GM19023 (cell line): ENCODE data around the gene HK1.
"Not testable (repeated sequence)": the region's sequence is repeated elsewhere in the genome, so short reads cannot be mapped to it uniquely, and the experiment has no call there.

Experiments used
- ATAC-seq: cut with Tn5 transposase; IDR thresholded peaks from one replicate; pipeline ENCODE4 v1.9.1; 2021; ENCODE audit warnings: mild to moderate bottlenecking, moderate library complexity; ENCODE audit not compliant: unreplicated experiment

Gene HK1

DNA sequence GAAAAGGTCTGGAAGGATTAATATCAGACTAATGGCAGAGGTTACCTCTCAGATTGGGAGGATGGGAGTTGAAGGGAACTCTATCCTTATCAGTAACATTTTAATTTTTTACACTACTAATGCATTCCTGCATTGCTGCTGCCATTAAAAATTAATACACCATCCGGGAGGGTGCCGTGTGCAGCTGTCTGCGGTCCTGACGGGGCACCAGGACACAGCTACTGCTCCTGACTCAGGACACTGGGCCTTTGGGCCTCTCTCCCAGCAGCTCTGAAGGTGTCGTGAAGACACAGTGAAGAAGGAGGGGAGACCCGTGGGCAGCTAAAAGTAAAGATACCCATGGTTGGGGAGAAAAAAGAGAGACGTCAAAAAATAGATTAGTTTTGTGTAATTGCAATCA is 23.4 kb upstream of the HK1 start:
- ATAC-seq, result no peak

DNA sequence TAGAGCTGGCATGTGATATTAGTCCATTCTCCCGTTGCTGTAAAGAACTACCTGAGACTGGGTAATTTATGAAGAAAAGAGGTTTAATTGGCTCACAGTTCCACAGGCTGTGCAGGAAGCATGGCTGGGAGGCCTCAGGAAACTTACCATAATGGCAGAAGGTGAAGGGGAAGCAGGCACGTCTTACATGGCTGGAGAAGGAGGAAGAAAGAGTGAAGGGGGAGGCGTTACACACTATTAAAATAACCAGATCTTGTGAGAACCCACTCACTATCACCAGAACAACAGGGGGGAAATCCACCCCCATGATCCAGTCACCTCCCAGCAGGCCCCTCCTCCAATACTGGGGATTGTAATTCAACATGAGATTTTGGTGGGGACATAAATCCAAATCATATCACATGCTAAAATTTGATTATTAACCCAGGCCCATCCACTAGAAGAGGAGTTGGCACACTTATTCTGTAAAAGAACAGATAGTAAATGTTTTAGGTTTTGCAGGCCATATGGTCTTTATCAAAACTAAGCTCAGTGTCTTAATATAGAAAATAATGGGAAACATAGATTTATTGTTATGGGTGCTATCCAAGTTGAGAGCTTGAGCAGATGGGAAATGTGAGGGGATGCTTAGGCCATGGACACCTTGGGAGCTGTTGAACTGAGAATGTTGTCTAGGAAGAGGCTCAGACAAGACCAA is 18.6 kb upstream of the HK1 start:
- ATAC-seq, result no peak

DNA sequence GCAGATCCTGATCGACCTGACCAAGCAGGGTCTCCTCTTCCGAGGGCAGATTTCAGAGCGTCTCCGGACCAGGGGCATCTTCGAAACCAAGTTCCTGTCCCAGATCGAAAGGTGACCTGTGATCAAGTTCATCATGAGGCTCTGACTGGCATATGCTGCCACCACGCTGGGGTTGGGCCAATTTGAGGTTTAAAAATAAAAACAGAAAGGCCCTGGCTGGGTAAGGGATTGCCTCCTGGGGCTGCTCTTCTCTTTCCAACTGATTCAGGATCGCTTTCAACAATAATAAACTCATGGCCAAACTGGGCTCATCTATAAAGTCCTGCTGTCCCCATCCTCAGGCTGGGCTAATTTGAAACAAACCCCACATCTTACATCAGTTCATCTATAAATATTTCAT is 17.1 kb upstream of the HK1 start:
- ATAC-seq, result no peak

DNA sequence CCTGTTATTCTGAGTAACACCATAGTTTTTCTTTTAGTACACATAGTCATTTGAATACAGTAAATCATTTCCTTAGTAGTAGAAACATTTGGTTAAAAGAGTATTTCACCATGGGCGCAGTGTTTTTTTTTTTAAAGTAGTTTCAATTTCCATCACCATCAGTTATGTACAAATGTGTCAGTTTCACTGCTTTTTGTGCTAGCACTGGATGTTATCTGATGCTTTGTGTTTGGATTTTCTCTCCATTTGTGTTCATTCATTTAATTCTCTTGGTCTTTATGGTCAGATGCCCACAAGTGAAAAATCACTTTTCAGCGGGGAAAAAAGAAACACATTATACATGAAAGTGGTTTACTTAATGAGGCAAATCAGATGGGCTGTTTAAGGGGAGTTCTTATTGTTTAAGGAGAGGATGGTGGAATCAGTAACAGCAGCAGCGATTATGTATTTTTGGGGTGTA is 16.0 kb upstream of the HK1 start:
- ATAC-seq, result no peak

DNA sequence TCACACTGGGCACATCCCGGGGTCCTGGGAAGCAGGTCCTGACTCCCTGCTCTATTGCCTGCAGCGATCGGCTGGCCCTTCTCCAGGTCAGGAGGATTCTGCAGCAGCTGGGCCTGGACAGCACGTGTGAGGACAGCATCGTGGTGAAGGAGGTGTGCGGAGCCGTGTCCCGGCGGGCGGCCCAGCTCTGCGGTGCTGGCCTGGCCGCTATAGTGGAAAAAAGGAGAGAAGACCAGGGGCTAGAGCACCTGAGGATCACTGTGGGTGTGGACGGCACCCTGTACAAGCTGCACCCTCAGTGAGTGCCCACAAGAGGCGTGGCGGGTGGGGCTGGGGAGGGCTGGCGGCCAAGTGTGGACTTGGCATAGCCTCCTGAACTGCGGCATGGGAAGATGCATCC is 12.8 kb upstream of the HK1 start:
- no peak for ATAC-seq

DNA sequence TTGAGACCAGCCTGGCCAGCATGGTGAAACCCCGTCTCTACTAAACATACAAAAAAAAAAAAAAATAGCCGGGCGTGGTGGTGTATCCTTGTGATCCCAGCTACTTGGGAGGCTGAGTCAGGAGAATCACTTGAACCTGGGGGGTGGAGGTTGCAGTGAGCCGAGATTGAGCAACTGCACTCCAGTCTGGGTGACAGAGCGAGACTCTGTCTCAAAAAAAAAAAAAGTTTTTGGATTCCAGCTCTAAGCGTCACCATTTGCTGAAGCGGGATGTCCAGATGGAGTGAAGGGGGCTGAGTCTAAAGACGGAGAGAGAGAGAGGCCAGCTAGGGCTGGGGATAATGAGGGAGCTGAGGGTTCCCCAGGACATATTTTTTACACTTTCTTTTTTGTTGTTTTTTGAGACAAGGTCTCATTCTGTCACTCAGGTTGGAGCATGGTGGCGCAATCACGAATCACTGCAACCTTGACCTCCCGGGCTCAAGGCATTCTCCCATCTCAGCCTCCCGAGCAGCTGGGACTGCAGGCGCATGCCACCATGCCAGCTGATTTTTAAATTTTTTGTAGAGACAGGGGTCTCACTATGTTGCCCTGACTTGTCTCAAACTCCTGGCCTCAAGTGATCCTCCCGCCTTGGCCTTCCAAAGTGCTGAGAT is 9.4 kb upstream of the HK1 start:
- ATAC-seq, result no peak

DNA sequence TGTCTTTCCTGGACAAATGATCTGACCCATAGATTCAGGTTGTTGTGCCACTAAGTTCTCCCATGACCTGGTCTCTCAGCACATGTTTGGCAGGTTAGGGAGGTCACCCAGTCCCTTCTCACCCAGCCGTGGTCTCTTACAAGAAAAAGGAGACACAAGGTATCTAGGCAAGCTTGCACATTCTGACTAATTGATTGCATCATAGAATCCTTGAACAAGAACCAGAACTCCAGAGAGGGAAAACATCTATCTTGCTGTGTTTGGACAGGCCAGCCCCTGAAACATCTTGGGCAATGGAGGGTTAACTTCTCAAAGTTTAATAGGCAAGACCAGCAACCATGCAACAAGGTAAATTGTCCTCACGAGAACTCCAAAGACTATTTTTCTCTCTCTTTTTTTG is 8.5 kb upstream of the HK1 start:
- ATAC-seq, result no peak

DNA sequence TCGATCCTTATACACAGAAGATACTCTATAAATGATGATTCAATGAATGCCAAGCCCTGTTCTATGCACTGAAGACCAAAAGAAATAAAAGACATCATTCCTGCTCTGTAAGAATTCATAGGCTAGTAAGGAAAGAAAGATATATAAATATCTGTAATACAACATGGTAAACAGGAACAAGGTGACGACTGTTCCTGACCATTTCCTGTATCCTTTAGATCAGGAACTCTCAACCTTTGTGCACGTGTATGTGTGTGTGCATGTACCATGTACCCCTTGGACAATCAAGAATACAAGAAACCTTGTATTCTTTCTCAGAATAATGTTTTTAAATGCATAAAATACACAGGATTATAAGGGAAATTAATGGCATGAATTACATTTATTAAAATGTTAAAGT is 7.3 kb upstream of the HK1 start:
- no peak for ATAC-seq

DNA sequence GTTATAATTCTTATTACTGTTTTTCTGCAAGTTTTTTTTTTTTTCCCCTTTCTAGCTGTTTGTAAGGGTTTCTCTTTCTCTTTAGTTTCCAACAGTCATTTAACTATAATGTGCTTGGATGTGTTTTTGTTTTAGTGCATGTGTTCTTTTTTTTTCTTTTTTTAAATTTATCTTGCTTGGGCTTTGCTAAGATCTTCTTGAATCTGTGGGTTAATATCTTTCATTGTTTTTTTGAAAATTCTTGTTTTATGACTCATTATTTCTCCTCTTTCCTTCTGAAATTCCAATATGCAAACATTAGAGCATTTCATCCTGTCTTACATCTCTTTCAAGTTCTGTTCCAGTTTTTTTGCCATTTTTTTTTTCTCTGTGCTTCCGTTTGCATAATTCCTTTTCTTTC is 5.7 kb upstream of the HK1 start:
- ATAC-seq, result no peak

DNA sequence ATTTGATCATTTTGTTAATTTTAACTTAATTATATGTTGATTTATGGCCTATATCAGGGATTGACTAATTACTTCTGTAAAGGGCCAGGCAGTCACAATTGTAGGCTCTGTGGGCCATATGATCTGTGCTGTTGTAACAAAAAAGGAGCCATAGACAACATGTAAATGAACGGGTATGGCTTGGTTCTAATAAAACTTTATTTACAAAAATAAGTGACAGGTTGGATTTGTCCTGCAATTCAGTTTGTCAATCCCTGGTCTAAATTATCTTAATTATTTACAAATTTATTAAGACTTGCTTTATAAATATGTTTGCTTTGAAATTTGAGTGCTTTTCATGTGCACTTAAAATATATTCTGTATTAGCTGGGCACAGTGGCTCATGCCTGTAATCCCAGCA is 2.9 kb upstream of the HK1 start:
- ATAC-seq, result no peak

DNA sequence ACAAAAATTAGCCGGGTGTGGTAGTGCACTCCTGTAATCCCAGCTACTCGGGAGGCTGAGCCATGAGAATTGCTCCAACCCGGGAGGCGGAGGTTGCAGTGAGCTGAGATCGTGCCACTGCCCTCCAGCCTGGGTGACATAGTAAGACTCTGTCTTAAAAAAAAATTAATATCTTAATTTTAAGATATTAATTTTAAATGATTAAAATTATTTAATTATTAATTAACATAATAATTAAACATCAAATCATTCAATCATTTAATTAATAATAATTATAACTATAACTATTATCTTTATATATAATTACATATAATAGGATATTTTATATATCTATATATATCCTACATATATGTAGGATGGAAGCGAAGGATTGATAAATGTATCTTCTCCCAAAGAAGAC is 1.8 kb upstream of the HK1 start:
- ATAC-seq, result no peak

DNA sequence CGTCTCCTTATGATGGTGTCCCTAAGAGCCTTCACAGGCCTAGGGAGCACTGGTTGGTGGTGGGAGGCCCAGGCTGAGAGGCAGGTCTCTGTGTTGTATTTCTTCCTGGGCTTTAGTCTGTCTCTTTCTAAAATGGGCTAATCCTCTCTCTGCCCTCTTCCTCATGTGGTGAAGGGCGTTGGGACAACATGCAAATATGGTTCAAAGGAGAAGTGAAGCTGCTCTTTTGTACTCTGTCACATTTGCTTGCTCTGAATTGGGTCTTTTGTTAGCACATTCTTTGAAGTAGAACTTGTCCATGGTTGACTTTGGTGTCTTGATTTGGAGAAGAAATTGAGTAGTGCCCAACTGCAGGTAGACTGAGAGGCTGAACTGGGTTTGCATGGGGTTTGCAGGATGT is 814 bp downstream of the HK1 start:
- ATAC-seq, result no peak

DNA sequence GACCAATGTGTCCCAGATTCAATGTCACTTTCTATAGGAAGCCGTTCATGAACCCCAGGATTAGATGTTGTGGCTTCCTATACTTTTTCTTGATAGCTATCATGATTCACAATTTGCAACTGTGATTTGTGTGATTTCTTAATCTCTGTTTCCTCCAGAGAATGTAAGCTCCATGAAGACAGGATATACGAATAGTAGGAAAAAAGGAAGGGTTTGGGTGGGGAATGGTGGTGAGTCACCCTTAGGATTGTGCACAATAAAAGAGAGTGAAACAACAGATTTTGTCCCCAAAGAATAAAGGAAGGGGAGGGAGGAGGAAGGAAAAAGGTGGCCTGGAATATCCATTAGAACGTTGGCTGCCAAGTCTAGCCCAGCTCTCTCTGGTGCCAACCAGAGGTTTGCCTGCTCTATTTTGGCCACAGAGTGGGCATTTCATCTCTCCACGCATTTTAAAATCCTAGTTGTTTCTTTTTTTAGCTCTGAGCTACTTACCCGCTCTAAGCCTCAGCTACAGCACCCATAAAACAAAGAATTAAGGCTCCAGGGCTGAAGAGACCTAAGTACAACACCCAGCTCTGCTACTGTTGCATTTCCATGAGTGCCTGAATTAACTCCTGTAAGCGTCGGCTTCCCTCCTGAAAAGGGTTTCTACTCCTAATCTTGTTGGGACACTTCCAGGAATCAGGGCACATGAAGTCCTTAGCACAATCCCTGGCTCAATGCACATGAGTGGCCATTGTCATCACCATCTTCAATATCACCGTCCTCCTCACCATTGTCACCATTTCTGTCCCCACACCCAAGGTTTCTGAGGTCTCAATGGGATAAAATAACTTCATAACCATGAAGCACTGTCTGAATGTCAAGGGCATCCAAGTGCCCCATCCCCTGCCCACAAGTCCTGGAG is 3.5 kb downstream of the HK1 start:
- ATAC-seq, result no peak

DNA sequence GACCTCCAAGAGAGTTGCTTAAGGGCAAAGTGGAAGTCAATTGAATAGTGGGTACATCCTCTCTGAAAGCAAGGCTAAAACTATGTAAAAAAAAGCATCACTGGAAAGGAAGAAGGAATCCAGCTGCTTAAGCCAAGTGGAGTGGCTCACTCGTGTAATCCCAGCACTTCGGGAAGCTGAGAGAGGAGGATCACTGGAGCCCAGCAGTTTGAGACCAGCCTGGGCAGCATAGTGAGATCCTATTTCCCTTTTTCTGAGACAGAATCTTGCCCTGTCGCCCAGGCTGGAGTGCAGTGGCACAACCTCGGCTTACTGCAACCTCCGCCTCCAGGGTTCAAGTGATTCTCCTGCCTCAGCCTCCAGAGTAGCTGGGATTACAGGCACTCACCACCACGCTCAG is 6.1 kb downstream of the HK1 start:
- not testable (repeated sequence) for ATAC-seq

DNA sequence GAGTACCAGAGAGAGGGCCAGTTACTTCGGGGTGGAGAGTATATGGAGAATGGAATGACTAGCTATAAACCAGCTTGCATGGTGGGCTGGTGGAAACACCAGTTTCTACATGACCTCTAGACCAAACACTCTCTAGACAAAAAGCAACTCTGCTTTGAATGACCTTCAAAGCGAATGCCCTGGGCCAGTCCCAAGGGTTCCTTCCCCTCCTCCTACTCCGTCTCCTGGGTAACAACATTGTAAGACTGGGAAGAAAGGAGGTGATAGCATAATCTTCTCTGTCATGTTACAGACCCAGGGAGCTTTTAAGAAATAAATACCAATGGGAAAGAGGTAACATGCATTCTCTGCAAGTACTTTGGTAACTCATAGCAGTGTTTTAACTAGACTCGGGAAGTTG is 7.4 kb downstream of the HK1 start:
- ATAC-seq, result no peak

DNA sequence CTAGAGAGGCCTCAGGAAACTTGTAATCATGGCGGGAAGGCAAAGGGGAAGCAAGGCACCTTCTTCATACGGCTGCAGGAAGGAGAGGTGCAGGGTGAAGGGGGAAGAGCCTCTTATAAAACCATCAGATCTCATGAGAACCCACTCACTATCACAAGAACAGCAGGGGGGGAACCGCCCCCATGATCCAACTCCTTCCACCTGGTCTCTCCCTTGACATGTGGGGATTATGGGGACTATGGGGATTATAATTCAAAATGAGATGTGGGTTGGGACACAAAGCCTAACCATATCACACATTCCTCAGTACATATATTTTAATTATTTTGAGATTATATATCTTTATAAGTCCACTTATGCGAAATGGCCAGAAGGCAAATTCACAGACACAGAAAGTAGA is 8.9 kb downstream of the HK1 start:
- no peak for ATAC-seq

DNA sequence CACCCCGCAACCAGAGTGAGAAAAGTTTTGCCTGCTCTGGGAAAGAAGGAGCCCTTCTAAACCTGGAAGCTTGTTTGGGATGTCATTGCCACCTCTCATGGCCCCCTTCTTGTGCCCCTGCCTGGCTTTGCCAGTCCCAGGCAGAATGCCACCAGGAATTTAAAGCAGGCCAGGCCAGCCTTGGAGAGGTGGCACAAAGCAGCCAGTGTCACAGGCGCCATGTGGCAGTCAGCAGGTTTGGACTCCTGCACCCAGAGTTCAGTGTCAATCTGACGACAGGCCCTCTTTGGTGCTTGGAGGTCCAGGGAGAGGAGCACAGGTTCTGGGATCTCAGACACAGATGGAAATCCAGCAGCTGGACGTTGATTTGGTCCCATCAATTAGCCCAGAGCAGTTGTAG is 12.7 kb downstream of the HK1 start:
- ATAC-seq, result no peak

DNA sequence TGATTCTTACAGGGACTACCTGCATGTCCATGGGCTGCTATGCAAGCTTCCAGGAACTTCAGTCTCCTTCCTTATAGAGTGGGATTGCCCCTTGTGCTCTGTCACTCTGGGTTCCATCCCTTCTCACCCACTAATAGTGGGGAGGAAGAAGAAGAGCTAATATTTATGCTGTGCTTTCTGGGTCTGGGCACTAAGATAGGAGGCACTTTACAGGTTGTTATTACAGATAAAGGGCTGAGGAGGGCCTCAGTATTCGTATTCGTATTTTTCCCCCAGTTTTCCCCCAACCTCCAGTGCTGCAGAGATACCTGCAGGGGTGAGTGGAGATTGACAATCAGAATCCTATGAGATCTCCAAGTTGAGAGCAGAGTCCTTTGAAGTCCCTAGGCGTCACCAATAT is 14.2 kb downstream of the HK1 start:
- no peak for ATAC-seq

DNA sequence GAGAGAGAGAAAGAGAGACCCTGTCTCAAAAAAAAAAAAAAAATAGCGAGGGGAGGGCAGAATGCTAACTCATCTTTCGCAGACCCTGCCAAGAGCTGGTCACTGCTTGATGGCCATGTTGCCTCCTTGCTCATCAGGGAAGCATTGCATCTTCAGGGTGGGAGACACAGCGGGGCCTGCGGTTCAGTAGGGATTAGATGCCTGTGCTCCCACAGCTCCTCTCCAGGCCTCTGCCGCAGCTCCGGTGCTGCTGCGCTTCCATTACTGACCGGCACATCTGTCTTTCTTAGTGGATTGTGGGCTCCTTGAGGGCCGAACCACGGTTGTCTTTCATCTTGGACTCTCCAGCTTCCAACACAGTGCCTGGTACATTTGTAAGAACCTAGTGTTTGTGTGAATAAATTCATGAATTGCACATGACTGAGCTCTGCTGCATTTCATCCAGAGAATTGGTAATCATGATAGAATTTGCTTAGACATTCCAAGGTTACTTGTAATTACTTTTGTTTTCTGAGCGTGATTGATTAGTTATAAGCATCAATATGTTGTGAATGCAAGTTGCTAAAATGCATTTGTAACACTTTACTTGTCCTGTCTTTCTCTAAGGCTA is 16.8 kb downstream of the HK1 start:
- no peak for ATAC-seq

DNA sequence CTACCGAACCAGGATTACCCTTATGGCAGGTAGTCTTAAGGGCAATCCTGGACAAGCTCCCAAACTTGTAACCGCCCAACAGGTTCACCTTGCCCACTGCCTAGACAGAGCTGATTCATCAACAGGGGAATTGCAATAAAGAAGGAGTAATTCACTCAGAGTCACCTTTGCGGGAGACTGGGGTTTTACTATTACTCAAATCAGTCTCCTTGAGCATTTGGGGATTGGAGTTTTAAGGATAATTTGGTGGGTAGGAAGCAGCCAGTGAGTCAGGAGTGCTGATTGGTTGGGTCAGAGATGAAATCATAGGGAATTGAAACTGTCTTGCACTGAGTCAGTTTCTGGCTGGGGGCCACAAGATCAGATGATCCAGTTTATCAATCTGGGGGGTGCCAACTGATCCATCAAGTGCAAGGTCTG is 25.3 kb downstream of the HK1 start:
- ATAC-seq, result no peak

DNA sequence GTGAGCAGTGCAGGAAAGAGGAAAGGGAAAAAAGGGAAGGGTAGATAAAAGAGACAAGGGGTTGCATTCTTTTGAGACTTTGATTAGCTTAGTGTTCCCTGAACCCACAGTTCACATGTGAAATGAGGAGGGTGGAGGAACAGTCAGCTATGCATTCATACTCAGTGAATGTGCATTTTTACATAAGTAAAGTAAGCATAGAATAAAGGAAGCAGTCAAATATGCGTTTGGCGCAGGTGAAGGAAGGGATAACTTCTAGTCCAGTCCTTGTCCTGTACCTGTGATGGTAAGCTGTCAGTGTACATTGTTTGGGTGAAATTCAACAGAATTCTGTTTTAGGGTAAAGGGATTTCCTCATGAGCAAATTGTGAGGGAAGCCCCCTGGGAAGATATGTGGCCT is 28.1 kb downstream of the HK1 start:
- ATAC-seq, result no peak
